ENCODE data around the gene SPATC1L.

The SPATC1L gene

DNA sequence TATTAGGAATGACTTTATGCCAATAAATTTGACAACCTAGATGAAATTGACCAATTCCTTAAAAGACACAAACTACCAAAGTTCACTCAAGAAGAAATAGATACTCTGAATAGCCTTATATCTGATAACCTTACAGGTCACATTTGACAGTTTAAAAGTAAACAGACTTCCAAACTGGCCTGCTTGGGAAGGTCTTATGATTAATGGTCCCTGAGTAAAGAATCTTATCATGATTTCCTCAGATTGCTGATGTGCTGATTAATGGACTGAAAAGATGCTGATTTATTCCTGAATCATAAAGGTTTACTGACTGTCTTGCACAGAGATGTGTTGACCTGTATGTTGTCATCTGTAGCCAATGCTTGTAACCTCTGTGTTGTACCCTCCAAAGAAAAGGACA is 19.2 kb downstream of the SPATC1L start:
- DNase-seq (ENCODE audit: low spot score), result no peak
- FAIRE-seq, result no peak

DNA sequence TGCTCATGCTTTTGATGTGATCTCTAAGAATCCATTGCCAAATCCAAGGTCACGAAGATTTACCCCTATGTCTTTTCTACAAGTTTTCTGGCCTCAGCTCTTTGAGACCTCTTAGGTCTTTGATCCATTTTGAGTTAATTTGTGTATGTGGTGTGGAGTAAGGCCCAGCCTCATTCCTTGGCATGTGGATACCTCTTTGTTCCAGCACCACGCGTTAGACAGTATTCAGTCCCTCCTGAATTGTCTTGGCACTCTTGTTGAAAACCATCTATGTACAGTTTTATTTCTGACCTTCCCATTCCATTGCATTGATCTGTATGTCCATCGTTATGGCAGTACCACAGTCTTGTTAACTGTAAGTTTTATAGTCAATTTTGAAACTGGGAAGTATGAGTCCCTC is 20.9 kb downstream of the SPATC1L start:
- DNase-seq (ENCODE audit: low spot score) (no peak), FAIRE-seq (no peak)

DNA sequence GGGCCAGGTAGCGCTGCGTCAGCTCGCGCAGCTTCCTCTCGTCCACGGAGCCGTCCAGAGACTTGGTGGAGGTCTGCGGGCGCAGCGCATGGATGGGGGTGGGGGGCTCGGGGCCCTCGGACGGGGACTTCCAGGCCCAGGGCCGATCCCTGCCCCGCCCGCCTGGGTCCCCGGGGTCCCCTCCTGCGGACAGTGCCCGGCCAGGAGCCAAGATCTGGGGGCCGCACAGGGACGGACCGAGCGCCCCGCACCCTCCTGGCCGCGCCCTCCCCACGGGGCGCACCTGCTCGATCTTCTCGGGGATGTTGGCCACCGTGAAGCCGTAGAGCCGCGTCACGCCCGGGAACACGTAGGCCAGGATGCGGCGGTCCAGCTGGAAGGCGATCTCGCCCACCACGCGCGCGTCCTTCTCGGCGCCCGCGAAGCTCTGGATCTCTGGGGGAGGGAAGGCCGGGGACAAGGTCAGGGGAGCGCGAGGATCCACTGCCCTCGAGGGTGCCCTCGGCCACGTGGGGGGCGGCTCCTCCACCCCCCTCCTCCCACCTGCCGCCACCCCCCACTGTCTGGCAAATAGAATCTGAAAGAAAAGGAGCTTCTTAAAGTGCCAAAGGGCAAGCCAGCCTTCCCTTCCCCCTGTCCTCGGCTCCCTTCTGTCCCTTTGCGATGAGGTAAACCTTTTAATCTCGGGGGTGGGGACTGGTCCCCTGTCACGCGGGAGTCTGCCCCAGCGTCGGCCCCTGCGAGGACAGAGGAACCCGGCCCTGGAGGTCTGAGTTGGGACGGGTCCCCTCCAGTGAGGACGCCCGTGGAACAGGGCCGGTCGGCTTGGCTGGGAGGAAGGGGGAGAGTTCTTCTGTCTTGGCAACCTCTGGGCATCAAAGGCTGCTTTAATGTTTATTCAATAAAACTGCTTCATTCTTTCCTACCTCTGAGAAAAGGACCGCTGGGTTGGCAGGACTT is 22.3 kb downstream of the SPATC1L start:
- FAIRE-seq, result no peak
- DNase-seq (ENCODE audit: low spot score), result no peak

DNA sequence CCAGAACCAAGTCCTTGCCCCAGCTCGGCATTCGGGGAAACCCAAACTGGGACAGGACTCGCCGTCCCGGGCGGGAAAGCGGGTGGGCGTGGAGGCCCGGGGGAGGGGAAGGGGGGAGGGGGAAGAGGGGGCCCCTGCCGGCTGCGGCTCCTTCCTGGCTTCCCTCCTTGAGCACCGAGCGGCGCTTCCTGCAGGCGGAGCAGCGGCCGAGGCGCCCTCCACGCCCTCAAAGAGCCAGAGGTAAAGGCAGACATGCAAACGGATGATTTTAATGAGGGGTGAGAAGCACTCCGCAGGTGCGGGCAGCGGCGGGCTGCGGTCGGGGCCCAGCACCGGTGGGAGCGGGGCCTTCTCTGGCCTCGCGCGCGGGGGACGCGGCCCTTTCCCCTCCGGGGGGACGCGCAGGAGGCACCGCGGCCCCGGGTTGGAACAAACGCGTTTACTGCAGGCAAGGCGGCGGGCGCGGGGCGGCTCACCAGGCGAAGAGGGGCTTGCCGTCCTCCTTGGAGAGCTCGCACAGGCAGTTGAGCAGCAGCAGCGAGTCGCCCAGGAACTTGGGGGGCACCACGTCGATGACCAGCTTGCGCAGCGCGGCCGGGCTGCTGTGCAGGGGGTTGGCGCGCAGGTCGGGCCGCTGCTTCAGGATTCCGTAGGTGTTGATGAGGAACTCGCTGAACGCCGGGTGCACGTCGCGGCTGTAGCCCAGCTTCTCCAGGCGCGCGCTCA is 23.2 kb downstream of the SPATC1L start:
- FAIRE-seq (no peak), DNase-seq (ENCODE audit: low spot score) (no peak)

DNA sequence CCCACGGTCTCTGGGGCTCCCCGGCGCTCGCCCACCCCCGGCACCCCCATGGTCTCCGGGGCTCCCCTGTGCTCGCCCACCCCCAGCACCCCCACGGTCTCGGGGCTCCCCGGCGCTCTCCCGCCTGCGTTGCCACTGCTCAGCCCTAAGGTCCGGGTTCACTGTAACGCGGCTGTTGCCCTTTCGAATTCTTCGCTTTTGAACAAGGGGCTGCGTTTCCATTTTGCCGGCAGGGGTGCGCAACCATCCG is 23.7 kb downstream of the SPATC1L start:
- FAIRE-seq, result no peak

DNA sequence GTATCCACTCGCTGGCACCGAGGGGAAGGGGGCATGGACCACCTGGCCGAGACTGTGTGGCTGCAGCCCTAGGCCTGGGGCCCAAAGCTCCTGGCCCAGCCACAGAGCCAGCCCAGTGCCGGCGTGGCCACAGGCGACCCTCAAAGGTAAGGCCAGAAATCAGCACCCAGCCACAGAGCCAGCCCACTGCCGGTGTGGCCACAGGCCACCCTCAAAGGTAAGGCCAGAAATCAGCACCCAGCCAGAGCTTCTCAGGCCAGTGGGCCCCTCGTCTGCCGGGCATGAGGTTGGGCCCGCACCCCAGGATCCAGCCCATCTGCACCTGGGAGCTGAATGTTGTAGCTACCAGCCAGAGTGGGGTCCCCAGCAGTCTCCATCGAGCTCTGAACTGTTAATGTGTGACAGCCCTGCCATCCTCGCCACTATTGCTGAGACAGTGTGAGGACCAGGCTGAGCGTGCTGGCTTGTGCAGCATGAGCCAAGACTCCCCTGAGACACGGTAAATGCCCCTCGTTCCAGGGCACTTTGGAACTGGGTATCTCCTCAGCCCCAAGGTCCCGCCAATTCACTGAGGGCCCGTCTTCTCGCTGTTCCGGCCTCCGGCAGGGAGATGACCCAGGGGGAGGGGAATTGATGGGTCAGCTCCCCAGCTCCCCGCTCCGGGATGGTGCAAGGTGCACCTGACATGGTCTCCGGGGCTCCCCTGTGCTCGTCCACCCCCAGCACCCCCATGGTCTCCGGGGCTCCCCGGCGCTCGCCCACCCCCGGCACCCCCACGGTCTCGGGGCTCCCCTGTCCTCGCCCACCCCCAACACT is 24.2 kb downstream of the SPATC1L start:
- FAIRE-seq (no peak), DNase-seq (ENCODE audit: low spot score) (no peak)

More for the DNA sequence above, 23.7 kb downstream of the SPATC1L start:
- DNase-seq (ENCODE audit: low spot score), result no peak

DNA sequence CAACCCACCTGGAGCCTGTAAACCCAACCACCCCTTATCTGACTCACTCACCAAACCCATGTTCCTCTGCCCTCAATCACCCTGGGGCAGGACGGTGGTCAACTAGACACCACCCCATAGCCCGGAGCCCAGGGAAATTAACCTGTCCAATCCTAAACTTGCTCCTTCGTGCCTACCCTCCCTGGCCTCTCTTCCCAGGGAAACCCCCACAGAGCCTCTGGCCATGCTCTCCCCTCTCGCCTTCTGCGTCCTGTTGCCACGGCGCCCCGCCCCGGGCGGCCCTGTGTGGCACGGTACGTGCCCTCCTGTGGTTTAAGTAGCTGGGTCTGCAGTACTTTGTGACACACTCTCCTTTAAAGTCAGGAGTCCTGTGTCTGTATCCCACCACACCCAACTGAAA is 24.9 kb downstream of the SPATC1L start:
- FAIRE-seq (no peak), DNase-seq (ENCODE audit: low spot score) (no peak)

DNA sequence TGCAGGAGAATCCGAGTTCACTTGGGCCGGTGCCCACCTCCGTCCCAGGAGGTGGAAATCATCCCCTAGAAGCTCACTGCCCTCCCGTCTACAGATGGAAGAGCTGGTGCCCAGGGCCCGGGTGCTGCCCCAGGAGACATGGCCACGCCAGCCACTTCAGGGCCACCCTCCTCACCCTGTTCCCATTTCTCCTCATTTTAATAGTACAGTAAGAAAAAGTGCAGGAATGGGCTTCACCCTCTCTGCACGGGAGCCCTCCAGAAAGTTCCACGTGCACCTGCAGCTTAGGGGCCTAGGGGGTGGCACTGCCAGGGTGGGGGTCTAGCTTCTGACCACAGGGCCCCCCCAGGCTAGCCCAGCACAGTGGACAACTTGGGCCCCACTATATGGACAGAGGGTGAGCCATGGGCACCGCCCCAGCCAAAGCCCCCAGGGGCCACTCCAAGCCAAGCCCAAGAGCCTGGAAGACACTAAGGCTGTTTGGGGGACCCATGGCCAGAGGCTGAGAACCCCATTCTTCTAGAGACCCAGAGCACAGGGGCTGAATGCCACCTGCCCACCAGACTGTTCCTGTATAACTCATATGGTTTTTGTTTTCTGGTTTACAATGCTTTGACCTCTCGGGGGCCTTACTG is 25.5 kb downstream of the SPATC1L start:
- DNase-seq (ENCODE audit: low spot score), result no peak
- no peak for FAIRE-seq

DNA sequence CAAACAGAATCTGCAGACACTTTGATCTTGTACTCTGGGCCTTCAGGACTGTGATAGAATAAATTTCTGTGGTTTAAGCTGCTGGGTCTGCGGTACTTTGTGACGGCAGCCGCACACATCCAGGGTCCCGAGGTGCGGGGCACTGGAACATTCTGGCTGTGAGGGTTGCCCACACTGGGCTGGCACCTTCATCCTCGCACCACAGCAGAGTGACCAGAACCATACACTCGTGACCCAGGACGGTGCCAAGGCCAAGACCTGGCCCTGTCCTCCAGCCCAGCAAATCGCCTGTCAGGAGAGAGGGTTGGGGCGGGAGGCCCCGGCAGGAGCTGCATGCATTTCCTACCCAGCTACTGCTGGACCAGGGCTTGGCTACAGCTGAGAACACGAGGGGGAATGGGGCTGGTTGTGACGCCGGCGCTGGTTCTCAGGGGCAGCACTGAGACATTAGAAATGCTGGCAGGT is 26.2 kb downstream of the SPATC1L start:
- DNase-seq (ENCODE audit: low spot score) (no peak), FAIRE-seq (no peak)

DNA sequence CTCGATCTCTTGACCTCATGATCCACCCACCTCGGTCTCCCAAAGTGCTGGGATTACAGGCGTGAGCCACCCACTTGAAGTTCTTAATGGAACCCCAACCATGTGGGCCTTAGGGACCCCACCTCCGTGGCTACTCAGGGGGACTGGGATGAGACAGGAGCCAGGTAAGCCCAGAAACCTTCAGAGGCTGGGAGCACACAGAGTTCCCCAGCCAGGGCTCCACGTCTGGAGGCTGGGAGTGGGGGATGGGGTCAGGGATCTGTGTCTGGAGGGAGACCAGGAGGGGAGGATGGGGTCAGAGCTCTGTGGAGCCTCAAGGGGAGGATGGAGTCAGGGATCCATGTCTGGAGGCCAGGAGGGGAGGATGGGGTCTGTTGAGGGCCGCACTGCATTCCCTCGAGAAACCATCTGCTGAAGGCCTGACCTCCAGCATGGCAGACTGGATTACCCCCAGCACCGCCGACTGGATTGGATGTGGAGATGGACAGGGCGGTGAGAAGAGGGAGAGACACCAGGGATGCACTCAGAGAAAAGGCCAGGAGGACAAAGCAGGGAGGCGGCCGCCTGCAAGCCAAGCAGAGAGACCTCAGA is 26.8 kb downstream of the SPATC1L start:
- FAIRE-seq (no peak), DNase-seq (ENCODE audit: low spot score) (no peak)

DNA sequence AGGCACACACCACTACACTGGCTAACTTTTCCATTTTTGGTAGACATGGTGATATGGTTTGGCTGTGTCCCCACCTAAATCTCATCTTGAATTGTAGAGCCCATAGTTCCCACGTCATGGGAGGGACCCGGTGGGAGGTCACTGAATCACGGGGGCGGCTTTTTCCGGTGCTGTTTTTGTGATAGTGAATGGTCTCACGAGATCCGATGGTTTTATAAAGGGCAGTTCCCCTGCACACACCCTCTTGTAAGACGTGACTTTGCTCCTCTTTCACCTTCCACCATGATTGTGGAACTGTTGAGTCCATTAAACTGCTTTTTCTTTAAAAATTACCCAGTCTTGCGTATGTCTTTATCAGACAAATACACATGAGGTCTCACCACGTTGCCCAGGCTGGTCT is 27.6 kb downstream of the SPATC1L start:
- FAIRE-seq (no peak), DNase-seq (ENCODE audit: low spot score) (no peak)

DNA sequence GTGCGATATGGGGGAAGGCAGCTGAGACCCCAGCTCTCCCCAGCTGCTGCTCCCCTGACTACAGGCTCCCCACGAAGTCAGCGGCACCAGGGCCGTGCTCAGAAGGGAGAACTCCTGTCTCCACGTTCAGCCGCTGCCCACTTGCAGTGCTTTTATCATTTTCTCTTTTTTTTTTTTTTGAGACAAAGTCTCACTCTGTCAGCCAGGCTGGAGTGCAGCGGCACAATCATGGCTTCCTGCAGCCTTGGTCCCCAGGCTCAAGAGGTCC is 27.9 kb downstream of the SPATC1L start:
- DNase-seq (ENCODE audit: low spot score) (no peak), FAIRE-seq (no peak)

DNA sequence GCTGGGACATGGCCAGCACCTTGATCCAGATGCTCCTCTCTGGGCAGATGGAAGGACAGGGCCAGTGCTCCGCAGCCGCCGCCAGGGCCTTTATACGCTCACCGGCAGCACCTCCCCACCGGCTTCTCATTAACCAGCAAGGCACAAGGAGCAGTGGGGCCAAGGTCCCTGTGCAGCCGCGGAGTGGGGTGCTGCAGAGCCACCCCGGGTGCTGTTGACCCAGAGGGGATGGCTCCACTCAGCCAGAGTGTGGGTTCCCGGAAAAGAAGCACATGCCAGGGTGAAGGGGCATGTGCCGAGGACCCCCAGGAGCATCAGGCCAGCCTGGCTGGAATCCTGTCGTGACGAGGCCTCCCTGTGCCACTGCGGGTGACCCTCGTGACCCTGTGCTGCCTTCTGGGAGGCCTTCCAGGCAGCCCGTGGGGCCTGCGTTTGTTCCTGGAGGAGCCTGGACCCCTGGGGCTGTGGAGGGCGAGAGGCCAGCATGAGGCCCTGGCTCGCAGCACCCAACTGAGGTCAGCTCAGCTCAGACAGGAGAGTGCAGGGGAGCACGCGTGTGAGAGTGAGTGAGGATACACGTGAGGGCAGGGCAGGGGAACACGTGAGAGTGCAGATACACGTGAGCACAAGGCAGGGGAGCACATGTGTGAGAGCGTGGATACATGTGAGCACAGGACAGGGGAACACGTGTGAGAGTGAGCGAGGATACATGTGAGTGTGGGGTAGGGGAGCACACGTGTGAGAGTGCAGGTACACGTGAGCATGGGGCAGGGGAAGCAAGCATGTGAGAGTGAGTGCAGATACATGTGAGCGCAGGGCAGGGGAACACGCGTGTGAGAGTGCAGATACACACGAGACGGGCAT is 28.5 kb downstream of the SPATC1L start, which contains the start of gene FTCD:
TSS of gene FTCD (minus strand) at position 66 of the 864 bp plus-strand sequence. CDS start at position 10, 56 bp downstream.
- FAIRE-seq, result no peak

DNA sequence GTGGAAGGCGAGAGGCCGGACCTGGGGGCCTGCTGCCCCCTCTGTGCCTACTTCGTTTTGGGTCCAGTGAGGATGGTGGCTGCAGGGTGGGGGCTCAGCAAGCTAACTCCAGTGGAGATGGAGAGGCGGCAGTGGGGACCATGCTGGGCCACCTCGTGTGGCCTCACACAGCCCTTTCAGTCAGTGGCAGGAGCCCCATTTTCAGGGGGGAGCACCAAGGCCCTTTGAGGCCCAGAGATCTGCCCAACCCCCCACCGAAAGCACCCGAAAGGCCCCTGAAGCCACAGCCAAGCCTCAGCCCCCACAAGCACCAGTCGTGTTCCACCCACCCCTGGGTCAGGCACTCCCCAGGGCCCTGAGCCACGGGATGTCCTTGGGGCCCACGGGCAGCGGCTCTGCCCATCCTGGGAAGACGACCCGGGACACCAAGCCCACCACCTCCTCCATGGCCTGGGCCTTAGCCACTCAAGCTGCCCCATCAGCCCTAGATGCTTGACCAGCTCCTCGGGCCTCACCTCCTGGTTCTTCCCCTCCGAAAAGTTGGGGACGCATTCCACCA is 29.2 kb downstream of the SPATC1L start:
- DNase-seq (ENCODE audit: low spot score) (no peak), FAIRE-seq (no peak)

More for the DNA sequence above, 28.5 kb downstream of the SPATC1L start, which contains the start of gene FTCD:
- DNase-seq (ENCODE audit: low spot score), result no peak

DNA sequence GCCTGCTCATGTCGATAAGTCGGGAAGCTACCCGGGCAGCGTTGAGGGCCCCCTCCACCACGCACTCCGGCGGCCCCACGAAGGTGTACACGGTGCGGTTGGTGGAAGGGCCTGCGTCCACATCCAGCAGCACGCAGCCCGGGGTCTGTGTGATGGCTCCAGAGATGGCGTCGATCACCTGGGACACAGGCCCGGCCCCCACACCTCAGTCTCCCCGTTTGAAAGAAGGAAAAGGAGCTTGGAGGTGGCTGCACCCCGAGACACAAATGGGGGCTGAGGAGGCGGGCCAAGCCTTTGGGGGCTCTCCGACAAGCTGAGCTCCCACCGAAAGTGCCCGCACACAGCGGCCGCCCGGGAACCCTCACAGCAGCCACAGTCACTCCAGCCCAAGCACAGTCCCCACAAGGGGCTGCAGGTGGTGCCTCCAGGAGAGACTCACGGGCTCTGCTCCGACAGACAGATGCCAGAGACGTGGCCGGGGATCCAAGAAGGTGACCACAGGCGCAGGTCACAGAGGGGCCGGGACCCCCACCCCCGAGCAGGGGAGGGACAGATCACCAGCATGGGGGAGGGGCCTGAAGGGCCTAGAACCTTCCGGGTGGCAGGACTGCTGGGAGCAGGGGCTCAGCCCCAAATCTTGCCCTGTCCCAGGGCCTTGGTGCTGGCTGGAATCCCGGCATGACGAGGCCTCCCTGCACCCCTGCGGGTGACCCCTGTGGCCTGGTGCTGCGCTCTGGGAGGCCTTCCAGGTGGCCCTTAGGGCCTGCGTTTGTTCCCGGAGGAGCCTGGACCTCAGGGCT is 29.9 kb downstream of the SPATC1L start:
- DNase-seq (ENCODE audit: low spot score) (no peak), FAIRE-seq (no peak)

DNA sequence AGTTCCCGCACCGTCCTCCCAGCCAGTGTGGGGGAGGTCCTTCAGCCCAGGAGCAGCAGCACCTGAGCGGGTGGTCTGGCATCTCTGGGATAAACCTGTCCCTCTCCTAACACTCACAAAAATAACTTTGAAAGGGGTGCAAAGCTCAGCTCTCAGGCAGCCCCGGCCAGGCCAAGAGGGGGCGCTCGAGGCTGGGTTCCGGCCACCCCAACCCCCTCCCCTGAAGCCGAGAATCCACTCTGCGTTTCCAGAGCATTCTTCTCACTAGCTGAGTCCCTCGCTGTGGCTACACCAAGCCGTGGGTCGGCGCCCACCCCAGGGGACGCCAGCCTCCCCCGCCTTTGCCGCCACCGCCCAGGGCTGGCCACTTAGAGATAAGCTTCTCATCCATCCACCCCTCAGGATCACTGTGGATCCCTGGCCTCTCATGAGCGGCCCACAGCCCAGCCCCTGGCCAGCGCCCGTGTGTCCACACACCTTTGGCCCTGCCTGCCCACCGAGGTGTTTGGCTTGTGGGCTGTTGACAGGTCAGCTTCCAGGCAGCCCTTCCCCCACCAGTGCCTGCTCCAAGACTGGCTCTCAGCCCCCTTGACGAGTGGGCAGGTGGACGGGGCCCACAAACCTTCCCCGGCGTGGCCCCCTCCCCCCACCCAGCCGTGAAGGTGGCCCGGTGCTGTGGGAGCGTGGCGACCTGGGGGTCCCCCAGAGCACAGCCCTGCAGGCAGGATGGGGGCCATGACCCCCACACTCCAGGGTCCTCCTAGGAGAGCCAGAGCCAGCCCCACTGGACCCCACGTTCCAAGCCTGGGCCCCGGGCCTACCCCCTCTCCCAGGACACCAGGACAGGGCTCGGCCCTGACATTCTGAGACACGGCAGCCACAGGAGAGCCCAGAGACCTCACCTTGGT is 30.8 kb downstream of the SPATC1L start:
- no peak for DNase-seq (ENCODE audit: low spot score)
- FAIRE-seq, result no peak

DNA sequence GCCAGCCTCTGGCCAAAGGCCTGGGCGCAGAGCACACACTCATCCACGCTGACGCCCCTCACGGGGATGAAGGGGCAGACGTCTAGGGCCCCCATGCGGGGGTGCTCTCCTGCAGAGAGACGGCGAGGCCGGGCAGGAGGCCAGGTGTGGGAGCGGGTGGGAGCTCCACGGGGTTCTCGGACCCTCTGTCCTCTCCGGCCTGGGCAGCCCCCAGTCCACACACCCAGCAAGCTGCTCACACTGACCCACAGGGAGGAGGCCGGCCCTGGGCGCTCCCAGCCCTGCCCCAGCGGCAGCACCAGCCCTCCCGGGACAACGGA is 31.4 kb downstream of the SPATC1L start:
- DNase-seq (ENCODE audit: low spot score) (no peak), FAIRE-seq (no peak)
